Ureter (tissue), 1 donor: ENCODE results near the gene PCDHGC5. TPM values are rescaled to one million over a fixed set of nuclear protein-coding genes. Genes with fewer than 3 reads are reported as not detected.

Experiments used
- DNase-seq: peaks from one replicate; pipeline ENCODE4 v3.0.0-alpha.2; 2020; ENCODE audit warnings: low spot score
- total RNA-seq: library from RNA; stranded (reverse); gene quantifications from one replicate; pipeline ENCODE4 v1.2.4, GENCODE V29; 2023
- donor health status: DM: yes; HTN: yes; CAD: no.

PCDHGC5 gene
- total RNA-seq, 1 donor from 2014 or later: 2.8 TPM

DNA sequence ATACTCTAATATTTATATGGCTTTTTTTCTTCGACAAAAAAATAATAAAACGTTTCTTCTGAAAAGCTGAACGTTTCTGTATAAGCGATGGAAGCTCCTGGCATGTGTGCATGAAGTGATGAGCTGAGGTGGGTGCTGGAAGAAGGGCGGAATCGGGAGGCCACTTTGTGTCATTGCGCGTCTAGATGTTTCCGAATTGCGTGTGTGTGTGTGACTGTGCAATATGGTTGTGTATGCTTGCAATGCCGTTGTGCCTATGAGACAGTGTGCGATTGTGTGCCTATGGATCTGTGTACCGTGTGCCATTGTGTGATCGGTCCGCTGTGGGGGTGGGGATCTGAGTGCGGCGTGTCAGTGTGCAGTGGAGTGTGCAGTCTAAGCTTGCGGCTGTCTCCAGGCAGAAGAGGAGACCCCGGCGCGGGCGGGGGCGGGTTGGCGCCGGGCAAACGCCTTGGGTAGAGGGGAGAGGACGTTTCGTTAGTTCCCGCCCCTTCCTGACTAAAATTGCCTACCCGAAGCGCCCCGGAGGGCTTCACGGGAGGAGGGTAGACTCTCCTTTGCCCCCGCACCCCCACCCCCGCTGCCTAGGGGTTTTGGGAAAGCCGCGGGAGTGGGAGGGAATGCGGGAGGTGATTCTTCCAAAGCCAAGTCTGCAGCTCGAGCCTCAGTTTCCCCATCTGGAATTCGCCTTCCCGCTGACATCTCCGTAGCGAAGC is 24.2 kb downstream of the PCDHGC5 start:
- no peak for DNase-seq

DNA sequence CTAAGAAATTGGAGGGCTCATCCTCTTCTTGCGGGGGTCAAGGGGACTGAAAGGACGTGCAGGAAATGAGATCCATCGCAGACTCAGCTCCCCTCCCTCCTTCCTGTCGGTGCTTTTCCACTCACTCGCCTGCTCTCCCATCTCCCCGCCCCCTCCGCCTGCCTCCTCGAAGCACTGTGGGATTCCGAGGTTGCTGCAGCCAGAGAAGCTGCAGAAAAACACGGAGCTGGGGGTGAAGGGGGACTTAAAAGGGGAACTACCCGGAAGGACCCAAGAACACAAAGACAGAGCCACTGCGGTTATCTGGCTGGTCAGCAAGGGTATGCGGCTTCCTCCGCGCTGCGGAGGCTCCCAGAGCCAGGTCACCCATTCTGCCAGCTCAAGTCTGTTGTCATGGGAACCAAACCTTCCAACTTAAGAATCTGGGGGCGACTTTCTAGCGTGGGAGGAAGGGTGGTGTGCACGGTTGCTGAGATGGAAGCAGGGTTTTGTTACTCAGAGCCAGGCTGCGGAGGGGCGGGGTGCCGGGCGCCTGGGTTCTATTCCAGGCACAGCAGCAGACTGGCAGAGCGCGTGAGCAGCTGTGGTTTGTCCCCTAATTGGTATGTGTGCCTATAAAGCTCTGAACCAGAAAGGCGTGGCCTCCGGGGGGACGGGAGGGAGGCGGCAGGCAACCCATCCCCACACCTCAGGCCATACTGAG is 24.9 kb downstream of the PCDHGC5 start:
- DNase-seq: peak; percentile 86

DNA sequence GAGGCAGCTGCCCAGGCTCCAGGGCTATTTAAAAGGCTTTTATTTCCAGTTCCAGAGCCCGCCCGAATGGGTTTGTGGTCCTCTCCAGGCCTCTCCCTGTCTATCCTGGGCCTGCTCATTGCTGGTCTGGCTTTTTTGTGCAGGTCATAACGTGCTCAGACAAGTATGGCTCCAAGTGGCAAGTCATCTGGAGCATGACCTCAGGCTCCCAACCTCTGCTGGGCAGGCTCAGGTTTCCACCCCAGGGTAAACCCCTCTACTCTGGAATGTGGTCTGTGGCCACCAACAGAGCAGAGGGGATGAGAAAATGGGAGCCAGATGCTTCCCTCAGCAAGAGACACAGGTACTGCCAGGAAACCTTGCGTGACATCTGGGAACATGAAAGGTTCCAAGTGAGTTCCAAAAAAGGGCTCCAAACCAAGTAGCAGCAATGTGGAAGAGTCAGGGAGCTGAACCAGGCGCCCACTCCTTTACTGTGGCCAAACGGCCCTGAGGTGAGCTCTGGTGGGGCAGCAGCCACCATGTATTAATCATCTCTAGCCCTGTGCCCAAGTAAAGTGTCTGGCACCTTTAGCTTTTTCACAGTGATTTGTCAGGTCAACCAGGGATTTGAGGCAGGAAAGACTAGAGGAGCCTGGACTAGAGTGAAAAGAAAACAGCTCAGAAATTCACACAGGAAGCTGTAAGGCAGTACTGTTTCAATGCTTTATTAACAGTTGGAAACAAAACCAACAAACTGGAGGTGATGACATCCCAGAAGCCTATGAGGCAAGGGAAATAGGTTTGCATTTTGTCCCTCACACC is 25.7 kb downstream of the PCDHGC5 start:
- DNase-seq: no peak

GRCh38 chr5:141515141-141515540 is 26.3 kb downstream of the PCDHGC5 start:
- DNase-seq: no peak

DNA sequence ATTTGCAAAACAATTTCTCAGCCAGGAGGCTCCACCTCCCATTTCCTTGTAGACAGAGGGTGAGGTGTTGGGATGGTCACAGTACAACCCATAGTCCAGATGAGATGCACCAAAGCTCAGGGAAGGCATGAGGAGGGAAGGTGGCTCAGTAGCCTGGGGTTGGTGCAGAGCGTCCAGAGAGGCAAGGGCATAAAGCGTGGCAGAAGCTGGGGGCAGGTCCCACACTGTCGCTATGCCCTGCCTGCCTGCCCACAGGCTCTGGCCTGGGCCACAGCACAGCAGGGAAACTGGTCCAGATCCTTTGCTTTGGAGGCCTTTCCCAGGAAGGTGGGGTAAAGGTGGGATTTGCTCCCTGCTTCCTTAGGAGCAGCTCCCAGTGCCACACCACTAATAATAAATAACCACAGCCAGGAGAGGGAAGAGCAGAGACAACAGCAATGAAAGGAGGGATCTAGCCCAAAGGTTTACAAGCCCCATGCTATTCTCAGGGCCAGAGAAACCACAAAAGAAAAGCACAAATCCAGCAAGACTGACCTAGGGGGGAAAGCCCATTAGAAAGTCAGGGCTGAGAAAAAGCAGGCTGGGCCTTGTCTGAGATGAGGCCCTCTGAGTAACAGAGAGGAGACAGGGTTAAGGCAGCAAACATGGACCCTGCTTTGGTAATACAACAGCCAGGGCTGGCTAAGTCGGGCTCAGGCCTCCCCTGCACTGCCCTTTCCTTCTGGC is 27.2 kb downstream of the PCDHGC5 start:
- no peak for DNase-seq

DNA sequence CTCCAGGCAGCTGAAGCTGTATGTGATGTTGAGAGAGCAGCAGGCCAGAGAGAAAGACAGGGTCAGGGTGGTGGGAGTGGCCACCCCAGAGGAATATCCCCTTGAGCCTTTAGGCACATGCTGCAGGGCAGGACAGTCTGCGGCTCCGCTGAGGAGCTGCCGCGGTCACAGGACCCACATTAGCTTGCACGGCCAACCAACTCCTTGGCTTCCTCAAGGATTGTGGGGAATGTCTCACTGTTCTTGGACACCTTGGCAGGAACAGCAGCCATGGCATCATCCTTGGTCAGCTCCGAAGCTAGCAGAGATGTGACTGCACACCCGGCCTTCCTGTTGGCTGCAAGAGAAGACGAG is 27.8 kb downstream of the PCDHGC5 start:
- no peak for DNase-seq

- no peak for DNase-seq
Observed at GRCh38 chr5:141517312-141517711, 28.4 kb downstream of the PCDHGC5 start.

DNA sequence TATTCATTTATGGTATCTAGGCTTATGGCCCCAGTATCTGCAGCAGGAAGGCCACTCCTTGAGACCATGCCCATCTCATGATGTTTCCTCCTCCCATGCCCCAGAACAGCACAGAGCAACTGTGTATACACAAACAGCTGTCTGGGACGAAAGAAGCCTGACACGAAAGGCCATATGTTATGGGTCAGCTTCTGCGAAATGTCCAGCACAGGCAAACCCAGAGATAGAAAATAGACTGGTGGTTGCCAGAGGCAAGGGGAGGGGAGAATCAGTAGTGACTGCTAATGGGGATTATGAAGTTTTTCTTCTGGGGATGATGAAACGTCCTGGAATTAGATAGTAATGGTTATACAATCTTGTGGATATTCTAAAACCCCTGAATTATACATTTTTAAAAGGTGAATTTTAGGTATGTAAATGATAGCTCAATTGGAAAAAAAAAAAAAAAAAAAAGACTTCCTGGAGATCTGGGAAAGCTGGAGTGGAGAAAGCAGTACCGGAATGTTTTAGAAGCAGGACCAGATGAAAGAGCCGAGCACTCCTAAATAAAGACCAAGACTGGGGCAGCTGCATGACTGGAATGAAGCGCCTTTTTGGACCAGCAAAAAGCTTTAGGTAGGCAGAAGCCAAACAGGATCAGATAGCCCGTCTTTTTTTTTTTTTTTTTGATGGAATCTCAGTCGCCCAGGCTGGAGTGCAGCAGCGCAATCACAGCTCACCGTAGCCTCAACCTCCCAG is 29.2 kb downstream of the PCDHGC5 start:
- no peak for DNase-seq

GRCh38 chr5:141518618-141519015 is 29.7 kb downstream of the PCDHGC5 start:
- DNase-seq: no peak

GRCh38 chr5:141519605-141520565 is 31.0 kb downstream of the PCDHGC5 start:
- no peak for DNase-seq

GRCh38 chr5:141521244-141521781 is 32.4 kb downstream of the PCDHGC5 start:
- DNase-seq: no peak

GRCh38 chr5:141522301-141522700 is 33.4 kb downstream of the PCDHGC5 start:
- no peak for DNase-seq

GRCh38 chr5:141523991-141524390 is 35.1 kb downstream of the PCDHGC5 start:
- no peak for DNase-seq

- DNase-seq: peak; percentile 89
Observed at GRCh38 chr5:141524604-141525597, 36.0 kb downstream of the PCDHGC5 start.

- no peak for DNase-seq
Observed at GRCh38 chr5:141525653-141526052, 36.8 kb downstream of the PCDHGC5 start.

- DNase-seq: no peak
Observed at GRCh38 chr5:141527426-141527825, 38.5 kb downstream of the PCDHGC5 start.

GRCh38 chr5:141528291-141528984 is 39.6 kb downstream of the PCDHGC5 start:
- DNase-seq: no peak

DNA sequence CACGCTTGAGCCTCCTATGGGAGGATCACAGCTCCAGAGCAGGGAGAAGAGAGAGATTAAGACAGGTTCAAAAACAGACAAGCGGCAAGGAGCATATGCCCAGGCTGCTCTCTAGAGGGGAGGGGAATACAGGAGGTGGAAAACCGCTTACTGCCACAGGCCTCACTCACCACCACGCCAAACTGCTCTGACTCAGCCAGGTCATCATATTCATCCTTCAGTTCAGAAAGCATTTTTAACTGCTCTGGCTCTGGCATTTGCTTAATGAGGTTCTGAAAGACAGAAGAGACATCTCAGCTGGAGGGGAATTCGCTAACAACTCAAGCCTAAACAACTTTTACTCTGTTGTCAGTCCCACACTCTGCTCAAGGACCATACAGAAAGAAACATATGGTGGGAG is 40.1 kb downstream of the PCDHGC5 start:
- DNase-seq: no peak
